ENCODE data around the gene GPS2.

GPS2 gene

DNA sequence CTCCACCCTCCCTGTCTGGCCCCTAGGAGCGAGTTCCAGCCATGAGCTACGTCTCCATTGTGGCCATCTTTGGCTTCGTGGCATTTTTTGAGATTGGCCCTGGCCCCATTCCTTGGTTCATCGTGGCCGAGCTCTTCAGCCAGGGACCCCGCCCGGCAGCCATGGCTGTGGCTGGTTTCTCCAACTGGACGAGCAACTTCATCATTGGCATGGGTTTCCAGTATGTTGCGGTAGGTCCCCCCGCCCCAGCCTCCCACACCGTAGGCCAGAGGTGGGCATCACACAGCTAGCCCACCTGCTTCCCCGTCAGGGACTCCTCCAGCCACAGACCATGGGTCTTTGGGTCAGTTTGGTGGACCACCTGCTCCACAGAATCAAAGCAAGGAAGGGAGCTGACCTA is 29.5 kb downstream of the GPS2 start:
- no peaks in the 10 kb centered on the region for H3K36me3 ChIP-seq
- peaks cover 100% of the 10 kb centered on the region for H3K27me3 ChIP-seq
- peaks cover 11 to 19% of the 10 kb centered on the region in 2 experiments for H3K4me1 ChIP-seq (ENCODE audit: control insufficient read depth in 1 of 2, insufficient read depth in 1 of 2, low read depth in 1 of 2, low read length in 1 of 2)
- no peak overlapping the region for H3K27ac ChIP-seq
- TF ChIP-seq, protein P1, sequence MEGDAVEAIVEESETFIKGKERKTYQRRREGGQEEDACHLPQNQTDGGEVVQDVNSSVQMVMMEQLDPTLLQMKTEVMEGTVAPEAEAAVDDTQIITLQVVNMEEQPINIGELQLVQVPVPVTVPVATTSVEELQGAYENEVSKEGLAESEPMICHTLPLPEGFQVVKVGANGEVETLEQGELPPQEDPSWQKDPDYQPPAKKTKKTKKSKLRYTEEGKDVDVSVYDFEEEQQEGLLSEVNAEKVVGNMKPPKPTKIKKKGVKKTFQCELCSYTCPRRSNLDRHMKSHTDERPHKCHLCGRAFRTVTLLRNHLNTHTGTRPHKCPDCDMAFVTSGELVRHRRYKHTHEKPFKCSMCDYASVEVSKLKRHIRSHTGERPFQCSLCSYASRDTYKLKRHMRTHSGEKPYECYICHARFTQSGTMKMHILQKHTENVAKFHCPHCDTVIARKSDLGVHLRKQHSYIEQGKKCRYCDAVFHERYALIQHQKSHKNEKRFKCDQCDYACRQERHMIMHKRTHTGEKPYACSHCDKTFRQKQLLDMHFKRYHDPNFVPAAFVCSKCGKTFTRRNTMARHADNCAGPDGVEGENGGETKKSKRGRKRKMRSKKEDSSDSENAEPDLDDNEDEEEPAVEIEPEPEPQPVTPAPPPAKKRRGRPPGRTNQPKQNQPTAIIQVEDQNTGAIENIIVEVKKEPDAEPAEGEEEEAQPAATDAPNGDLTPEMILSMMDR (IDR thresholded peaks at IDR 0.05): no peak
- H3K4me3 ChIP-seq (ENCODE audit: low read depth in 1 of 2, low read length in 1 of 2): no peak overlapping the region
- no peaks in the 10 kb centered on the region for H3K9me3 ChIP-seq

DNA sequence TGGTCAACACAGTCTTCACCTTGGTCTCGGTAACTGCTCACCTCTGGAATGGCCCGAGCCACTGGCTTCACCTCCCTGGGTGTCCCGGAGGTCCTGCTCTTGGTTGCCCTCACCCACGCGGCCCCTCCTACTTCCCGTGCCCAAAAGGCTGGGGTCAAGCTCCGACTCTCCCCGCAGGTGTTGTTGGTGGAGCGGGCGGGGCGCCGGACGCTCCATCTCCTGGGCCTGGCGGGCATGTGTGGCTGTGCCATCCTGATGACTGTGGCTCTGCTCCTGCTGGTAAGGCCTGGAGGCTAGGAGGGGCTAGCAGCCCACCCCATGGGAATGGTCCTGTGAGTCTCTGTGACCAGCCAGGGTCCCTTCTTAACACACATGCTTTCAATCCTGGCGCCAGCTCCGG is 30.2 kb downstream of the GPS2 start:
- Histone ChIP-seq H3K4me1 (ENCODE audit: control insufficient read depth in 1 of 2, insufficient read depth in 1 of 2, low read depth in 1 of 2, low read length in 1 of 2) (peaks cover 14 to 24% of the 10 kb centered on the region in 2 experiments), H3K9me3 (no peaks in the 10 kb centered on the region), H3K4me3 (ENCODE audit: low read depth in 1 of 2, low read length in 1 of 2) (no peak overlapping the region), H3K27me3 (peaks cover 100% of the 10 kb centered on the region), H3K36me3 (no peaks in the 10 kb centered on the region), H3K27ac (no peak overlapping the region)
- TF ChIP-seq, protein P1 (IDR thresholded peaks at IDR 0.05): no peak

DNA sequence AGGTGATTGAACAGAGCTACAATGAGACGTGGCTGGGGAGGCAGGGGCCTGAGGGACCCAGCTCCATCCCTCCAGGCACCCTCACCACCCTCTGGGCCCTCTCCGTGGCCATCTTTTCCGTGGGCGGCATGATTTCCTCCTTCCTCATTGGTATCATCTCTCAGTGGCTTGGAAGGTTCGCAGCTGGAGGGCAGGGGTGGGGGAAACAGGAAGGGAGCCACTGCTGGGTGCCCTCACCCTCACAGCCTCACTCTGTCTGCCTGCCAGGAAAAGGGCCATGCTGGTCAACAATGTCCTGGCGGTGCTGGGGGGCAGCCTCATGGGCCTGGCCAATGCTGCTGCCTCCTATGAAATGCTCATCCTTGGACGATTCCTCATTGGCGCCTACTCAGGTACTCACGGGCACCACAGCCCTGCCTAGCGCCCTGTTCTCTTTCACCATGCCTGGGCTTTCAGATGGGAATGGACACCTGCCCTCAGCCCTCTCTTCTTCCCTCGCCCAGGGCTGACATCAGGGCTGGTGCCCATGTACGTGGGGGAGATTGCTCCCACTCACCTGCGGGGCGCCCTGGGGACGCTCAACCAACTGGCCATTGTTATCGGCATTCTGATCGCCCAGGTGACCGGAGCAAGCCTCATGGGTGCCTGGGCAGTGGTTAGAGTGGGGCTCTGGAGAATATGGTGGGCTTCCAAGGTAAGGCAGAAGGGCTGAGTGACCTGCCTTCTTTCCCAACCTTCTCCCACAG is 31.5 kb downstream of the GPS2 start:
- H3K9me3 ChIP-seq: no peaks in the 10 kb centered on the region
- H3K36me3 ChIP-seq: no peaks in the 10 kb centered on the region
- TF ChIP-seq, protein P1 (IDR thresholded peaks at IDR 0.05): no peak
- H3K27me3 ChIP-seq: peaks cover 98% of the 10 kb centered on the region
- no peak overlapping the region for H3K27ac ChIP-seq
- peaks cover 14 to 24% of the 10 kb centered on the region in 2 experiments for H3K4me1 ChIP-seq (ENCODE audit: control insufficient read depth in 1 of 2, insufficient read depth in 1 of 2, low read depth in 1 of 2, low read length in 1 of 2)
- H3K4me3 ChIP-seq (ENCODE audit: low read depth in 1 of 2, low read length in 1 of 2): no peak overlapping the region

DNA sequence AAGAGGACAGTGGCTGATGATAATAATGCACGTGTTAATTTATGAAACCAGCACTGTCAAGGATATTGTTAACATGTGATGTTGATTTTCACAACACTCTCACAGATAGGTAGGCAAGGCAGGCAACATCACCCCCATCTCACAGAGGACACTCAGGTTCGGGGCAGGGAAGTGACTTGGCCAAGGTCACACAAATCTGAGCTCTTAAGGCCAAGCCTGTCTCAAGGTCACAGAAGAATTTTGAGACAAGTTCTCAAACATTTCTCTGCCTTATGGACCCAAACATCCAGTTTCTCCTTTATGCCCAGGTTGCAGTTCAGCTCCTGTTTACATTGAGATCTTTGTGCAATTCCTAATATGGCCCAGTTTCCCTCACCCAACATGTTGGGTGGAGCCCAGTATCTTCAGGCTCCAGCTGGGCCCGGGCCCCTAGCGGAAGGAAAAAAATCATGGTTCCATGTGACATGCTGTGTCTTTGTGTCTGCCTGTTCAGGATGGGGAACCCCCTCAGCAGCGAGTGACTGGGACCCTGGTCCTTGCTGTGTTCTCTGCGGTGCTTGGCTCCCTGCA is 32.3 kb downstream of the GPS2 start:
- peaks cover 94% of the 10 kb centered on the region for H3K27me3 ChIP-seq

DNA sequence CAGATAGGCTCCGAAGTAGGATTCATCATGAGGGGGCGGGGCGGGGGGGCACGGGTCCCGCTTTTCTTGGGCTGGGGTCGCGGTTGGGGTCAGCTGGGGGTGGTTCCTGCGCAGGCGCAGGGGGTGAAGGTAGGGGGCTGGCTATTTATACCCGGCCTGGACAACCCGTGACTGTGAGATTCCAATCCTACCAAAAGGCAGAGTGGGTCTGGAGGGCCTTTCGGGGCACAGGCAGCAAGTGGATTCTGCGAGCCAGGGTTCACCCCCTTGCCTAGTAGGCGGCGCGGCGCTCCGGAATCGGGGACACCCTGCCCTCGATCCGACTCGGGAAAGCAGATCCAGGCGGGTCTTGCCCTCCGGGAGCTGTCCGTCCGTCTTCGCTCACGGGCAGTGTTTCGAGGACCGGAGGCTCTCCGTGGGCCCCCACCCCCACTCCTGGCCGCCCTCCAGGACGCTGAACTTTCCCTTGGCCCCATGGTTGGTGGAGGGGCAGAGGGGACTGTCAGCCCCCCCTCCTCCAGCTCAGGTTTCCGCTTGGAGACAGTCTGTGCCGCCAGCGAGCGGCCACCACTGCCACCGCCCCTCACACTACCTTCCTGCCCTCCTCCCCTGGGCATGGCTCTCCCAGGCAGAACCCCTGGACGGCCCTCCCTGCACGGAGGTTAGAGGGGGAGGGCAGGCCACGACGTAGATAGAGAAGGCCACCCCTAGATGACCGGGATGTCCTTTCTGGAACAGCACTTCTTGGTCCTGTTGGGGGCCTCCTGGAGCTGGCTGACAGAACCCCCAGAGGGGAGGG is 33.0 kb downstream of the GPS2 start:
- Histone ChIP-seq H3K36me3 (no peaks in the 10 kb centered on the region), H3K4me3 (ENCODE audit: low read depth in 1 of 2, low read length in 1 of 2) (peak overlapping the region in 1 of 2 experiments; percentile 56), H3K27ac (no peak overlapping the region), H3K9me3 (no peaks in the 10 kb centered on the region), H3K4me1 (ENCODE audit: control insufficient read depth in 1 of 2, insufficient read depth in 1 of 2, low read depth in 1 of 2, low read length in 1 of 2) (peaks cover 14 to 24% of the 10 kb centered on the region in 2 experiments), H3K27me3 (peaks cover 91% of the 10 kb centered on the region)
- TF ChIP-seq, protein P1 (IDR thresholded peaks at IDR 0.05): no peak

More for the DNA sequence above, 32.3 kb downstream of the GPS2 start:
- H3K36me3 ChIP-seq: no peaks in the 10 kb centered on the region
- TF ChIP-seq, protein P1 (IDR thresholded peaks at IDR 0.05): no peak
- H3K27ac ChIP-seq: no peak overlapping the region
- H3K9me3 ChIP-seq: no peaks in the 10 kb centered on the region
- no peak overlapping the region for H3K4me3 ChIP-seq (ENCODE audit: low read depth in 1 of 2, low read length in 1 of 2)
- H3K4me1 ChIP-seq (ENCODE audit: control insufficient read depth in 1 of 2, insufficient read depth in 1 of 2, low read depth in 1 of 2, low read length in 1 of 2): peaks cover 14 to 24% of the 10 kb centered on the region in 2 experiments

All from neutrophil (primary cell).